Esophagus muscularis mucosa (tissue), 4 donors: ENCODE measurements around the gene GATAD2B. TPM values are rescaled to one million over a fixed set of nuclear protein-coding genes. Genes with fewer than 3 reads are reported as not detected.
"Not testable (repeated sequence)": the region's sequence is repeated elsewhere in the genome, so short reads cannot be mapped to it uniquely, and the experiment has no call there.

ENCODE experiments used
- DNase-seq: peaks from one replicate; pipeline ENCODE4 v3.0.0-alpha.2; 2017; ENCODE audit errors: extremely low spot score
- H3K27ac ChIP-seq, 4 donors: fragments of 200-600 bp; sonication (generic); replicated peaks in 1 of 4; 1 replicate in 3 of 4; 2 replicates in 1 of 4; pipeline ENCODE4 v1.5.1; 2016 to 2019; ENCODE audit warnings: mild to moderate bottlenecking in 1 of 4
- H3K27me3 ChIP-seq, 4 donors: fragments of 200-600 bp; sonication (generic); one replicate each; pipeline versions ENCODE4 v1.5.1 to v1.6.0; 2016 to 2019
- H3K36me3 ChIP-seq, 4 donors: fragments of 200-600 bp; sonication (generic); one replicate each; pipeline ENCODE4 v1.5.1; 2016 to 2019
- H3K4me1 ChIP-seq, 4 donors: fragments of 200-600 bp; sonication (generic); one replicate each; pipeline ENCODE4 v1.5.1; 2016 to 2019
- H3K4me3 ChIP-seq, 4 donors: fragments of 200-600 bp; sonication (generic); 1 replicate in 2 of 4; 2 replicates in 2 of 4; pipeline ENCODE4 v1.5.1; 2016 to 2019; ENCODE audit warnings: mild to moderate bottlenecking in 4 of 4, moderate library complexity in 1 of 4
- H3K9me3 ChIP-seq, 4 donors: fragments of 200-600 bp; sonication (generic); 1 replicate in 3 of 4; 2 replicates in 1 of 4; pipeline ENCODE4 v1.5.1; 2016 to 2019
- EP300 ChIP-seq: sonication (generic); formaldehyde crosslinking; IDR thresholded peaks from one replicate; pipeline ENCODE4 v1.6.1; 2017; ENCODE audit warnings: antibody characterized with exemption
- POLR2A ChIP-seq: fragments of 450-650 bp; IDR thresholded peaks from one replicate; pipeline ENCODE4 v1.6.1; 2017; ENCODE audit warnings: antibody characterized with exemption, moderate library complexity, mild to moderate bottlenecking, low read depth
- POLR2AphosphoS5 ChIP-seq, 2 donors: sonication (generic); formaldehyde crosslinking; IDR thresholded peaks; one replicate each; pipeline ENCODE4 v1.6.1; 2017; ENCODE audit warnings: antibody characterized with exemption in 2 of 2
- WGBS: methylation state at CpG from one replicate; pipeline ENCODE4 v1.1.5; 2018; 5-methylcytosine and 5-hydroxymethylcytosine counted together
- intact Hi-C: fragments of 100-400 bp; cut with DNase I; formaldehyde crosslinking; loops from one replicate; pipeline ENCODE4 v1.15.1; 2023
- total RNA-seq, 4 donors: library from RNA; depleted of rRNA; stranded (reverse); fragments of >200 nt; gene quantifications; one replicate each; pipeline versions ENCODE4 v1.1.0 to v1.2.1, GENCODE V29; 2016
- TF ChIP-seq, protein P1 (sequence below), 3 experiments: fragments of 200-600 bp in 2 of 3; fragments of 450-650 bp in 1 of 3; sonication (generic) in 2 of 3; IDR thresholded peaks; one replicate each; pipeline ENCODE4 v1.5.1; 2017 to 2019; ENCODE audit warnings: antibody characterized with exemption in 3 of 3, mild to moderate bottlenecking in 2 of 3, moderate library complexity in 1 of 3

The GATAD2B gene
- total RNA-seq, 4 donors from 2014 or later, result 21.9 to 30.5 (median 26.4) TPM

DNA sequence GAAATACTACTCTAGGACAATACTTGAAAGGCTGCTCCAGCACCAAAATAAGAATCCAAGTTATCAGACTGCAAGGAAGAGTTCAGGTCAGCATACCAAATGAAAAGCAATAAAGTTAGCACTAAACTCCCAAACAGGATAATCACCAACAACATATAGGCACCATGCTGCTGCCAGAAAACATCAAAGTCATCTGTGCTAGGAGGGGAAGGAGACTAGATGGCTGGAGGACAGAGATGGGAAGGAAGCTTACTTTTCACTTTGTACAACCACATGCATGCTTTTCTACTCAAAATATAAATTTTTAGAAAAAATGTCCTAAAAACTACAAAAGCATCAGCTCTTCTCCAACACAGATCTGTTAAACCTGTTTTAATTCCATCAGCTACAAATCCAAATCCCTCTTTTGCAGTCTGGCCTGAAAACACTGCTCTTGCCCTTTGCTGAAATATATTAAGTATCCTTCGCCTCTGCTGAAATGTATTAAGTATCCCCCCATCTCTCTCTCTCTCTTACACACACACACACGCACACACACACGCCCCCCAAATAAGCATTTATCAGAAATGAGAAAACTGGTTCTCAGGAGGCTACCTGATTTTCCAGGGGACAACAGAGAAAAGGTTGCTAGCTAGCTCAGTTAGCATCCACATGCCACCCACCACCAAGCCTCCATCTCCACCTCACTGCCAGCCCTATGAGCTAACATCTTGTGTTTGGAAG, 1.5 kb downstream of the GATAD2B start:
- Histone ChIP-seq H3K4me1 (peaks cover 32 to 69% (median 61%) of the 10 kb centered on the region in 4 donors), H3K4me3 (peak overlapping the region; percentile 93 to 99 (median 97)), H3K9me3 (no peaks in the 10 kb centered on the region), H3K36me3 (peaks cover 0 to 11% (median 2%) of the 10 kb centered on the region in 4 donors), H3K27me3 (no peaks in the 10 kb centered on the region), H3K27ac (peak overlapping the region; percentile 95 to 99 (median 98))
- no peak for DNase-seq
- intact Hi-C loops, result loop anchor here (2.0 to 5.0 kb wide), 3 partner anchors 56 to 124 kb away; partner anchors contain the start of gene JTB
- 23% methylated on average over 3 of the region's 3 CpGs for WGBS
- TF ChIP-seq POLR2AphosphoS5 (IDR thresholded peaks at IDR 0.05) (no peak), EP300 (no peak), POLR2A (no peak)
- TF ChIP-seq, protein P1, sequence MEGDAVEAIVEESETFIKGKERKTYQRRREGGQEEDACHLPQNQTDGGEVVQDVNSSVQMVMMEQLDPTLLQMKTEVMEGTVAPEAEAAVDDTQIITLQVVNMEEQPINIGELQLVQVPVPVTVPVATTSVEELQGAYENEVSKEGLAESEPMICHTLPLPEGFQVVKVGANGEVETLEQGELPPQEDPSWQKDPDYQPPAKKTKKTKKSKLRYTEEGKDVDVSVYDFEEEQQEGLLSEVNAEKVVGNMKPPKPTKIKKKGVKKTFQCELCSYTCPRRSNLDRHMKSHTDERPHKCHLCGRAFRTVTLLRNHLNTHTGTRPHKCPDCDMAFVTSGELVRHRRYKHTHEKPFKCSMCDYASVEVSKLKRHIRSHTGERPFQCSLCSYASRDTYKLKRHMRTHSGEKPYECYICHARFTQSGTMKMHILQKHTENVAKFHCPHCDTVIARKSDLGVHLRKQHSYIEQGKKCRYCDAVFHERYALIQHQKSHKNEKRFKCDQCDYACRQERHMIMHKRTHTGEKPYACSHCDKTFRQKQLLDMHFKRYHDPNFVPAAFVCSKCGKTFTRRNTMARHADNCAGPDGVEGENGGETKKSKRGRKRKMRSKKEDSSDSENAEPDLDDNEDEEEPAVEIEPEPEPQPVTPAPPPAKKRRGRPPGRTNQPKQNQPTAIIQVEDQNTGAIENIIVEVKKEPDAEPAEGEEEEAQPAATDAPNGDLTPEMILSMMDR (IDR thresholded peaks at IDR 0.05), result no peak

DNA sequence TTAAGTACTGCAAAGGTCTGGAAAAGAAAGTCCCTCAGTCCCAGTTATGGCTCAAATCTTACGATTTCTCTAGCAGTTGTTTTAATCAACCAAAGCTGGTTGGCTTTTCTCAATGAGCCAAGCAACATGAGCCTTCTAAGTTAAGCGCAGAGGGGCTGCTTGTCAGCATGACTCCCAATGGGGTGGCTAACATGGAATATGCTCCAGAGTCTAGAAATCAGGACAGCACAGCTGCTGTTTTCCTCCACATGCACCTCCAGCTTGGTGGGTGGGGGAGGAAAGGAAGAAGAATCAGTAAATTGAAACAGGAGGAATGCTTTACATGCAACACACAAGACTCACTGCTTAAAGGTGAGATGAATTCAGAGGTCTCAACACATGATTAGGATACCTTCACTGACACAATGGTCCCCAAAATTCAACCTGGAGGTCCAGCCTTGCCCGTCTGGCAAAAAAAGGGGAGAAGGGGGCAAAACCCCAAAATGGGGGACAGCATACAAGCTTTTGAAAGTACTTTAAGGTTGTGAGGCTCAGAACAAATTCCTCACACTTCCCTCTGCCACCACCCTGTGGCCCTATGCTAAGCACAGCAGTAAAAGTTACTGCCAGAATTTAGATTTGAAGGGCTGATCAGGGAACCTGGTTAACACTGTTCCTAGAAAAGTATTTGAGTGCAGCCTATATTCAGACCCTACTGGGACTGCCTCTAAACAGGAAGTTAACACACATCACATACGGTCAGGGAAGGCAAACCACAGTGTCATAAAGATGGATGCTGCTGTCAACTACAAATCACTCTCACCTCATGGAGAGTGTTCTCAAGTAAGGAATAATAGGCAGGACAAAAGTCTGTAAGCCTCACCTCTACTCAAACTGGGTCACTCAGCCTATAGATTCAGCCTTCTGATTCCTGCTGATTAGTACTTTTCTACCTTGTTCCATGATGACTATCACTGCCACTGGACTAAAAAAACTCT, 2.6 kb downstream of the GATAD2B start:
- WGBS, result 41% methylated on average over 4 of the region's 4 CpGs
- Histone ChIP-seq H3K27ac (peak overlapping the region in 3 of 4 donors; percentile 31 to 99 (median 96)), H3K4me3 (peak overlapping the region in 3 of 4 donors; percentile 93 to 99 (median 97)), H3K9me3 (no peaks in the 10 kb centered on the region), H3K27me3 (no peaks in the 10 kb centered on the region), H3K4me1 (peaks cover 32 to 79% (median 66%) of the 10 kb centered on the region in 4 donors), H3K36me3 (peaks cover 0 to 19% (median 3%) of the 10 kb centered on the region in 4 donors)
- intact Hi-C loops, result loop anchor here (2.0 to 5.0 kb wide), 4 partner anchors 48 to 123 kb away; partner anchors contain the start of gene JTB
- DNase-seq, result no peak
- TF ChIP-seq, protein P1 (IDR thresholded peaks at IDR 0.05), result peak in 2 of 3 experiments; percentile 26 to 40
- TF ChIP-seq POLR2AphosphoS5 (IDR thresholded peaks at IDR 0.05), result no peak
- no peak for TF ChIP-seq POLR2A
- TF ChIP-seq EP300, result no peak

DNA sequence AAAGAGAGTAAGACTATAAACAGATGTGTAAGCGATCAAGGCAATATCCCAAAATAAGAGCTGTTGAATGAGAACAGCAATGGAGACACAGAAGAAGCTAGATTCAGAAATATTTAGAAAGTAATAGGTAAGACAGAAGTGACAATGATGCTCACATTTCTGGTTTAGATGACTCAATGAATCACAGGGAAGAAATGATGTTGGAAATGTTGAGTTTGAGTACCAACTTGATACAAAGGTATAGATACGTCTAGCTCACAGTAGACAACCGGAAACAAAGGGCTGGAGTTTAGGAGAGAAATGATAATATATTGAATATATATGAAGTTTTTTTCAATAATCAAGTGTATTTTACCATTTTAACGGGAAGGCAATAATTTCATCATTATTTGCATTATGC, 6.5 kb downstream of the GATAD2B start:
- Histone ChIP-seq H3K4me1 (peaks cover 24 to 90% (median 64%) of the 10 kb centered on the region in 4 donors), H3K4me3 (no peak overlapping the region), H3K27me3 (no peaks in the 10 kb centered on the region), H3K9me3 (no peaks in the 10 kb centered on the region), H3K36me3 (peaks cover 0 to 20% (median 3%) of the 10 kb centered on the region in 4 donors), H3K27ac (no peak overlapping the region)
- 87% methylated on average over 4 of the region's 4 CpGs for WGBS
- no peak for TF ChIP-seq EP300
- TF ChIP-seq, protein P1 (IDR thresholded peaks at IDR 0.05), result no peak
- TF ChIP-seq POLR2A, result no peak
- no peak for TF ChIP-seq POLR2AphosphoS5 (IDR thresholded peaks at IDR 0.05)
- intact Hi-C loops, result loop anchor here (5.0 kb wide), 1 partner anchor 44 kb away; no protein-coding TSS in a partner anchor
- DNase-seq, result no peak

DNA sequence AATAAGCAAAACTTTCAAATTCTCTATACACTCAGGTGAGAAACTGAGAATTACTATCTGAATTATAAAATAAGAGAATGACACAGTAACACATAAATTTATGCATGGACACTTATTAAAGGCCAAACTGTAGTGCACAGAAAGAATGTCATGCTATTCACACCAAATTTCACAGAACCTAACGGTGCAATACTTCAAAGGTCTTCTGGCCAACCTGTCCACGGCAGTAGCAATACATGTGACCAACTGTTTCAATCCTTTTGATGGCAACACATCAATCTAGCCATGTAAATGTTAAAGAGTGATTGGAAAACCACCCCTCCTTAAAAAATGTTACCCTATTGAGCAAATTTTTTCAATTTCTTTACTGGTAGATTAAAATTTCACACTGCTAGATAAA, 10.4 kb downstream of the GATAD2B start:
- intact Hi-C loops, result no loop called here
- Histone ChIP-seq H3K4me3 (no peak overlapping the region), H3K36me3 (peaks cover 0 to 20% (median 6%) of the 10 kb centered on the region in 4 donors), H3K27me3 (no peaks in the 10 kb centered on the region), H3K9me3 (no peaks in the 10 kb centered on the region), H3K27ac (no peak overlapping the region), H3K4me1 (peaks cover 0 to 50% (median 30%) of the 10 kb centered on the region in 4 donors)
- DNase-seq, result no peak
- WGBS, result 93% methylated on average over 2 of the region's 2 CpGs
- TF ChIP-seq, protein P1 (IDR thresholded peaks at IDR 0.05), result no peak
- TF ChIP-seq EP300 (no peak), POLR2A (no peak)

DNA sequence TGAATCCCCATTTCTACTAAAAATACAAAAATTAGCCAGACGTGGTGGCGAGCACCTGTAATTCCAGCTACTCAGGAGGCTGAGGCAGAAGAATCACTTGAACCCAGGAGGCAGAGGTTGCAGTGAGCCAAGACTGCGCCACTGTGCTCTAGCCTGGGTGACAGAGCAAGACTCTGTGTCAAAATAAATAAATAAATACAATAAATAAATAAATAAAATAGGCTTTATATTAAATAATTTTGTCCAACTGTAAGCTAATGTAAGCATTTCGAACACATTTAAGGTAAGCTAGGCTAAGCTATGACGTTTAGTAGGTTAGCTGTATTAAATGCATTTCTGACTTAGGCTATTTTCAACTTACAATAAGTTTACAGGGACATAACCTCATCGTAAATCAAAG, 12.2 kb downstream of the GATAD2B start:
- peaks cover 0 to 39% (median 25%) of the 10 kb centered on the region in 4 donors for H3K4me1 ChIP-seq
- peaks cover 0 to 18% (median 4%) of the 10 kb centered on the region in 4 donors for H3K36me3 ChIP-seq
- H3K9me3 ChIP-seq, H3K27ac ChIP-seq, intact Hi-C loops, DNase-seq, H3K27me3 ChIP-seq, H3K4me3 ChIP-seq: not testable (repeated sequence)
- WGBS, result 84% methylated on average over 6 of the region's 6 CpGs
